HG03159 (cell line): ENCODE data around the gene GLDC.
"Not testable (repeated sequence)": the region's sequence is repeated elsewhere in the genome, so short reads cannot be mapped to it uniquely, and the experiment has no call there.

Source experiments
- ATAC-seq: cut with Tn5 transposase; IDR thresholded peaks from one replicate; pipeline ENCODE4 v1.9.1; 2021; ENCODE audit warnings: mild to moderate bottlenecking, moderate library complexity; ENCODE audit not compliant: unreplicated experiment

Gene GLDC

DNA sequence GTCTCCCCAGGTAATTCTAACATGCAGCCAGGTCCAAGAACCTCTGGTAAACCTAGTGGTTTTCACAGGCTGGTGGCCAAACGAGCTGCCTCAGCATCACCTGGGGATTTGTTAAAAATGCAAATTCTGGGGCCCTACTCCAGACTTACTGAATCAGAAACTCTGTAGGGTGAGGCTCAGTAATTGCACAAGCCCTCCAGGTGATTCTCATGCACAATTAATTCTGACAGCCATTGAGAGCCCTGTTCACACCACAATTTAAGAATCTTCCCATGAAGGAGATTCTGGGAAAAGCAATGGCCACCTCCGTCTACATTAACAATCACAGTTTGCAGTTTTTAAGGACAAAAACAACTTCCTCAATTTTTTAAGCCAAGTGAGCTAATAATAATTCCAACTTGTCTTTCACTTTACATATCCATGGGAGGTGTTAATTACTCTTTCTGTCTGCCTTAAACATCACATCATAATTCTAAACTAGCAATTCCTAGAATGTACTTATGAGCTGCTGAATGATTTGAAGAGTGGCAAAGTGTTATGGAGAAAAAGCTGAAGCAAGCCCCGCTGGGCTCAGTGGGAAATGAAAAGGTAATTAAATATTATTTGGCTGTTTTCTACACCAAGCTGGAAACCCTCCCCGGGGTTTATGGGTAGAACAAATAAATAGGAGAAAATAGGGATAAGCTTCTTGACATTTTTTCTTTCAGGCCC is 70.0 kb downstream of the GLDC start:
- peak; percentile 96 for ATAC-seq

DNA sequence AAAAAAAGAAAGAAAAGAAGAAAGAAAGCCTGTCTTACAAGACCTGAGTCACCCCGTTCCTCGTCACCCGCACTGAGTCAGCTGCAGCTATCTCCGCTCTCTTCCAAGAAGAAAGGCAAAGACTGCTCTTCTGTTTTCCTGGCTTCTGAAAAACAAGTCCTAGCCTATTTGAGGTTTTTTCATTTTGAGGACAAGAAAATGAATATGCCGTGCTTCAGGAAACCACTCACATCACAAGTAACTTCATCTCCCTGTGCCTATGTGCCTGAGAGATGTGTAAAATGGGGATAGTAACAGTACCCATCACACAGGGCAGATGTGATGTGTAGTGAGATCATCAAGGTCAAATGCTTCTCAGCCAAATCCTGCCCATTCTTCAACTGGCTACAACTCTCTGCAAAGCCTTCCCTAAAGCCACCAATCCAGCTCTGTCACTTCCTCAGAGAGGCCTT is 78.4 kb downstream of the GLDC start:
- no peak for ATAC-seq

DNA sequence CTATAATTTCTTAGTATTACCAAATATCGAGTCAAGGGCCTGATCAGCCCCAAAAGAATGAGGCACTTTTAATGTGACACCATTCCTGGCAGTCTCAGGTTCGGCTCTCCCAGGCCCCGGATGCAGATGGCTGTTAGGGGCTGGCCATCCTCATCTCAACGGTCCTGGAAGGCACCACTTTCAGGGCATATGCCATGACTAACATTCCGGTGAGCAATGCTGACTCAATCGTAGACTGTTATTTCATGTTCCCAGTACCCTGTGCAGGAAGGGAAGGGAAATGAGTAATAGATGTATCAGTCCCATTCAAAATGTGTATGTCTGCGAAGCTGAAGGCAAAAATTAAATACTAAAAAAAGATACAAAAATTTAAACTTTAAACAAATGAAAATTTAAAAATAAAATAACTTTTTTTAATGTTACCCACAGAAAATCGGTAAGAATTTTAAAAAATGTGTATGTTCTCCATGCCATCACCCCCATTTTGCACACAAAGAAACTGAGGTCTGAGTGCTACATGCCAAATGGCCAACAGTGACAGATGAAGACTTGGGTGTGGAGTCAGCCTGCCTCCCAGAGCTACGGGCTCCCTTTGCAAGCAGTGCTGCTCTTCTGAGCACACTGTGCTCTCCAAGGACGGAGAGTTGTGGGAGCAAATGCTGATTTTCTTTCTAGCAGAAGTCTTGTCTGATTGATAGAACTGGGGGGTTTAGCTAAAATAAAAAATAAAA is 79.0 kb downstream of the GLDC start:
- ATAC-seq, result no peak

DNA sequence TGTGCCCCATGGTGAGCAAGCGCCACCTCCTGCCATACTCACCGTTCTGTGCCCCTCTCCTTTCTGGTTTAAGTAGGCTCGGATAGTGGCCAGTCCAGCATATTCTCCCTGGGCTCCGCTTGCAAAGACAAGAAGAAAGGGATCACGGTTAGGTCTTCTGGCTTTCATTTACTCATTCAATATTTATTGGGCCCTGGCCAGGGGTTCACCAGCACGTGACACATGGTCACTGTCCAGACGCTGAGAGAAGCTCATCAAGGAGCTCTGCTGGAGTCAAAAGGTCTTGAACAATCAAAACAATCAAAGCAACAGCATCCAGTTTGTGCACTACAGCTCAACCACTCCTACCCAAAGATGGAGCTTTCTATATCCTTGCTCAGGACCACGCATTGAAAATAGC is 80.2 kb downstream of the GLDC start:
- ATAC-seq, result no peak

DNA sequence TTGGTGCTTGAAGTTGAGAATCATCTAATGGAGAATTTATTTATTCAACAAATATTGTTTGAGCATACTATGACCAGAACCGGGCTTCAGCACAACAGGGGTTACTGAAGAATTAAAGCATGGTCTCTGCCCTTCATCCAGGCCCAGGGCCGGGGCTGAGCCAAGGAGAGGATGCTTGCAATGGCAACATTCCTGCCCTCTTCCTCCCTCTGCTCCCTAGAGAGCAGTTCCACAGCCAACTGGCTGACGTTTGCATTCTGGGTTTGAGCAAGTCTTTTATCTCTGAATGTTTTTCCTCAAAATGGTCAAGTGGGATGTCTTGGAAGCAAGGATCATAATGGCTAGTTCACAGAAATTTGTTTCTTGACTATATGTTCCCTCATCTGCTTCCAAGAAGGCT is 80.7 kb downstream of the GLDC start:
- ATAC-seq, result no peak

DNA sequence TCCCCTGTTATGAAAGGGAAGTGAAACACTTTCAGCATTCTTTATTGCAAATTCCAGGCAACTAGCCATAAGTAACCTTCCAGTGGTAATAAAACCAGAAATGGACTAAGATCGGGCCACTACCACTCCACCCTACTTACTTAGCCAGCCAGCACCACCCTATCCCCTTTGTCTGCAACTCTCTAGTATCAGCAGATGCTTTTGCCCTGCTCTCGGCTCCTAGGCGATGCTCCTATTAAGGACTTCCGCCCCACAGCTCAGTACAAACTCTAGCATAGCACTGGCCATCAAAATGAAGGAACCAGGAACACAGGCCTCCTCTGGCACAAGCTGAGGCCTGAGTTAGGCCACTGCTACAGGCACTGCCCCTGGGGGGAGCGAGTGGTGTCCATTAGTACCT is 81.2 kb downstream of the GLDC start:
- no peak for ATAC-seq

DNA sequence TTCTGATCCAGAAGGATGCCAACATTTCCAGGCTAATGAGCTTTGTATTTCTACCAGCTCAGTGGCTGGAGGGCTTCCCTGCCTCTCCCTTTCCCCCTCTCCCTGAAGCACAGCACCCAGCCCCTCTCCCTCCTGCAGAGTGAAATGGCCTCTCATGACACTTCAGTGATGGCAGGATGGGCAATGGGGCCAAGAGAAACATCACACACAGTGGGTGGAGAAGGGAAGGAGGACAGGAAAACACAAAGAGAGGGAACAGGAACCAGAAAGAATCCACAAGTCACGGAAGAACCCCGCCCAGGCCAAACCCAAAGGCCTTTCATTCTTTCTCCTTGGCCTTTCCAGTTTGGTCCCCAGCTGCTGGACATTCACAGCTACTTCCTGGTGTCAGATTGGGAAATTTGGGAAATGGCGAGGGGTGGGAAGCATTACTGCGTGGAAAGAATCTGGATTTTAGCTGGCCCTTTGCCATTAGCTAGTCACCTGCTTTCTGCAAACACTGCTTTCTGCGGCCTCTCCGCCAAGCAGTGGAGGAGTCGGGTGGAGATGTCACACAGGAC is 82.6 kb downstream of the GLDC start:
- ATAC-seq, result no peak

DNA sequence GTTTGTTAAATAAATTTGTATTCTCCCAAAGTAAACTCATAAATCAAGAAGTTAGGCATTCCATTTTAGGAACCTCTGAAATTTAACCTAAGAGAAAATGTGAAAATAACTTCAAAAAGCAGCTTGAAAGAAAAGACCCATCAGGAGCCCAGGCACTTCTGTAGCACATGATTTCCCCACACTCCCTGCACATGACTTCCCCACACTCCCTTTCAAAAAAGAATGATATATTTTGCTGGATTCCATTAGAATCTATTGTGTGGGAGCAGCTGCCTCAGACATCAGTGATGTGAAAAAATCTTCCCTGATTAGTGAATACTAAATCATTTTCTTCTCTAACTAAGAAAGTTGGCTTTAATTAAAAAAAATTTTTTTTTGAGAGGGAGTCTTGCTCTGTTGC is 83.3 kb downstream of the GLDC start:
- no peak for ATAC-seq

DNA sequence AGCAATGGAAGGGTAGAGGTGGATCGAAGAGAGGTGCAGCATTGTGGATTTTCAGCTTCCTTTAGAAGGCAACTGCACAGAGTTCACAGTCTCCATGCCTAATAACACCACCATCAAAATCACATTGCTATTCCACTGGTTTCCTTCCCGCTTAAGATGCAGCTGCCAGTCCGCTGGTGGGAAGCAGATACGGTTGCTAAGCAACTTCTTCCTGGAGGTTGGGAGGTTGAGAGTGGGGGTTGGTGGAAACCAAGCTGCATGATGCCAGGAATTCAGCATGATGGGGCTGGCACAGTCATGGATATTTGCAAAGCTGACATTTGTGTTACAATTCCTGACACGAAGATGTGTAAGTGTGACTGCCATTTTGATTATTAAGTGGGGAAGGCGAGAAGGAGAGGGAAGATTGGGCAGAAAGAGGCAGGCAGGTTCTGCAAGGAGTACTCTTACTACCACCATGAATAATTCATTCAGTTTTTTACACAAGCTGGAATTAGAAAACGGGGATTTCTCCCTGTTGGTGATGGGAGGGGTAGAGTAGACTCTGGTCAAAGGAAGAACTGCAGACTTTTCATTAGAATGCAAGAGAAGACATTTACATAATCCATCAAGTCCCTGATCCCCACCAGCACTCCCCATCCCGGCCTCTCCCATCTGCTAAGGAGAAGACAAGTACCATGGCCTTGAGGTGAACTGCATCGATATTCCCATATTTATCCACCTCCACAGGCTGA is 87.5 kb downstream of the GLDC start:
- no peak for ATAC-seq

DNA sequence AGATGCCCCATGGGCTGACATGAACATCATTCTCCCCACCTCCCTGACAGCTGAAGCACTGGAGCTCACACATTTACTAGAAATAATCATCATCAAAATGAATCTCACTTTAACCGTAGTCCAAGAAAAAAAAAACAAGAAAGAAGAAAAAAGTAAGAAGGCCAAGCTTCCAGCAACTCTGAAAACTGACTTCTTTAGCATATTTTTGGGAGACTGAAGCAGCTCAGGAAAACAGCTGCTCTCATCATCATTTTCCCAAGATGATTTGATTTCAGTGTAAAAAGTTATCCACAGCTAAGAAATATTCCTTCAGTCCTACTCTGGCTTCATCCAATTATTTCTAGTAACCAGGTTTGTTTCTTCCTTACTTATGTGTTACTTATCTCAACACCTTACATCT is 91.7 kb downstream of the GLDC start:
- ATAC-seq, result no peak

DNA sequence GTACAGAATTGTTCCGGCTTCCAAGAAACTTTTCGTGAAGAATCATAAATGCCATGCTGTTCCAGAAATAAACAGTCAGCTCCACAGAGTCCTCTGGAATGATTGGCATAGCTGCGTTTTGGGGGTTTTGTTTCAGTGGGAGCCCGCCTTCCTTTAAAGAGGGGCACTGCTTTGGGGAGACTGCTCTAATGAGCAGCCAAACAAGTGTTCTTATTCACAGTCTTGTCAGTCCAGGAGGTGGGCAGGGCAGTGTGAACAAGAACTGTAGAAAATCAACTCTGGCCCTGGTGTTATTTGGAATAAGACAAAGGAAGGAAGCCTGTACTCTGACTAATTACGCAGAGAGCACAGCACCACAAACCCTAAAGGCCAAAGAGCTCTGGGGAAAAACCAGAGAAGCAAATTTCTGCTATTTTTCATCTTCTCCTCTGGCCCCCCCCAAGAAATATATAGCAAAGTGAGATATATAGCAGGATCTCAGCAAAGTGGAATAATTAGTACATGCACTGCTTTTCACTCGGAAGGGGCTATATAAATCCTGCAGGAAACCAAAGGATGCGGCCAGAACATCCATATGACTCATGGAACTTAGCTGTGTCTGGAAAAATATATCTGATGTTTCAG is 92.9 kb downstream of the GLDC start:
- ATAC-seq, result no peak

DNA sequence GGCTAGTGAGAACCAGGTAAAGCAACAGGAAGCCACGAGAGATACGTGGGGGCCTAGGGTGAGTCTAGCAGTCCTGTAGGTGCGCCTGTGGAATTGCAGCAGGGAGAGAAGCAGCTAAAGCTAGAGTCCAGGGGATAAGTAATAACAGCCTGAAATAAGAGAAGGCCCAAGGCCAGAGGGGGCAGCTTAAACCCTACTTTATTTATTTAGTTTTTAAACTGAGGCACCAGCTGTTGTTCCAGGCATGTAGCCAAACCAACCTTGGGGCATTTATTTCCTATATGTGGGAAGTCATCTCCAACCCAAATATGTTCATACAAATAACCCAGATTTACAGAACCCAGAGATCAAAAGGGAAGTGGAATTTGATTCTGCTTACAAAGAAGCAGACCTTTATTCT is 93.5 kb downstream of the GLDC start:
- no peak for ATAC-seq

DNA sequence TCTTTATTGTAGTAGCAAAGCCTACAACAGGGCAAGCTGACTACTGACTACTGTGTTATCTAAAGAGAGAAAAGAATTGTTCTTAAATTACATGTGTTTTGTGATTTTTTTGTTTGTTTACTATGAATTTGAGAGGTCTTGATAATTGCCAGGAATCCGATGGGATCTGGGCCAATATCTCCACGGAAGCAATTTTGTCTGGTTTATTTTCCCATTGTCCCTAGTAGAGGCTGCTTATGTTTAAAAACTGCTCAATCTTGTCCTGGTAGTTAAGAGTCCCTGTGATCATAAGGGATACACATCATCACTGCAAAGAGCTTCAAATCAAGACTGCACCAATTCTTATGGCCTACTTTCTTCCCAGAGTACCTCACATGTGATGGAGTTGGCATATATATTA is 94.4 kb downstream of the GLDC start:
- no peak for ATAC-seq

DNA sequence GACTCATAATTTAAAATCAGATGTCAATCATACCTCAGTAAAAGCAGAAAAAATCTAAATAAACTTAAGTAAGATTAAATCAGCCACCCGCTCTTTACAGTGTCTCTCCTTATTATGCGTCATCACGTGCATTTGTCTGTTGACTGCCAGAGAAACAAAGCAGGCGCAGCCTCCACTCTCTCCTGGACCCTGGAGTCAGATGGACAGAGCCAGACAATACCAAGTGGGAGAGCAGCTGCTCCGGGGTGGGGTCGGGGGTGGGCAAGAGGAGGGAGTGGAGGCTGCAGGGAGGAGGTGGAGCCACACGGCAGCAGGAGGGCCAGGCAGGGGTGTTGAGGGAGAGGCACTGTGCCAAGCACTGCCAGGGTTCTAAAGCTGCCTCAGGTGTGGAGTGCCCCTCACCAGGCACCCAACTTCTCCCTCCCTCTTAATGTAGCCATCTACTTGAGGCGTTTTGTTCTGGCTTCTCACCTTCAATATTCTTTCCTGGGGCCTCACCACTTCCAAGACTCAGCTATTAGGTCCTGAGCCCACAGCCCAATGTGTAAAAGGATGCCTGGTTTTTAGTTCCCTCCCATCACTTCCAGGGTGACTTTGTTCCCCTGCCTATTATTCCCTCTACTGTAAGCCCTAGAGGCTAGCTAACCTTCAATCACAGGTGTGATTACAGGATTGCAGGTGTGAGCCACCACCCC is 96.3 kb downstream of the GLDC start:
- ATAC-seq, result no peak

DNA sequence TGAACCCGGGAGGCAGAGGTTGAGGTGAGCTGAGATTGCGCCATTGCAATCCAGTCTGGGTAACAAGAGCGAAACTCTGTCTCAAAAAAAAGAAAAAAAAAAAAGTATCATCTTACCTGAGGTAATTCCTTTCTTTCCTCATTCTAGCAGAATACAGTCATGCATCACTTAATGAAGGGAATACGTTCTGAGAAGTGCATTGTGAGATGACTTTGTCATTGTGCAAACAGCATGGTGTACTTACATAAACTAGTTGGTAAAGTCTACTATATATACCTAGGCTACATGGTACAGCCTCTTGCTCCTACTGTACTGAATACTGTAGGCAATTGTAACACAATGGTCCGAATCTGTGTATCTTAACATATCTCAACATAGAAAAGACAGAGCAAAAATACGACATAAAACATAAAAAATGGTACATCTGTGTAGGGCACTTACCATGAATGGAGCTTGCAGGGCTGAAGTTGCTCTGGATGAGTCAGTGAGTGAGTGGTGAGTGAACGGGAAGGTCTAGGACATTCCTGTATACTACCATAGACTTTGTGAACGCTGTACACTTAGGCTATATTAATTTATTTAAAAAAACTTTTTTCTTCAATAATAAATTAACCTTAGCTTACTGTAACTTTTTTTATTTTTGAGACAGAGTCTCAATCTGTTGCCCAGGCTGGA is 100.4 kb downstream of the GLDC start:
- ATAC-seq, result no peak

DNA sequence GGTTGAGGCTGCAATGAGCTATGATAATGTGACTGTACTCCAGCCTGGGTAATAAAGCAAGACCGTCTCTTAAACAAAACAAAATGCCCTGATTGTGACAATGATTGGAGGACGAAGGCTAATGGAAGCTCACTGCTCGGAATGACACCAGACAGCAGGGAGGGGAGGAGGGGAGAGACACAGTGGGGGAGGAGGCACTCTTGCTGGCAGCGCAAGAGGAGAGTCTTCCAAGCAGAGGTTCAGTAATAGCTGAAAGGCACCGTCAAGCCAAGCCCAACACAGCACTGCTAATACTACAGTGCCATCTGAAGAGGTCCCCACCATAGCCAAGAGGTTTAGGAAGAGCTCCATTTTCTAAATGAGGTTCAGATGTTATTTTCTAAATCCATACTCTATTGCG is 102.3 kb downstream of the GLDC start:
- no peak for ATAC-seq

DNA sequence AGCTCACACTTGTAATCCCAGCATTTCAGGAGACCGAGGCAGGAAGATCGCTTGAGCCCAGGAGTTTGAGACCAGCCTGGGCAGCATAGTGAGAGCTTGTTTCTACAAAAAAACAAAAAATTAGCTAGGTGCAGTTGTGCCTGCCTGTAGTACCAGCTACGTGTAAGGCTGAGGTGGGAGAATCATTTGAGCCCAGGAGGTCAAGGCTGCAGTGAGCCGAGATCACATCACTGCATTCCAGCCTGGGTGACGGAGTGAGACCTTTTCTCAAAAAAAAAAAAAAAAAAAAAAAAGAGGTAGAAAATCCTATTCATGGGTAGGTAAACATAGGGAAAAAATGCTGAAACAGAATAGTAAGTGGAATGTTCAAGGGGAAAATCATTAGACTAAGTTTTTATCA is 102.9 kb downstream of the GLDC start:
- not testable (repeated sequence) for ATAC-seq

DNA sequence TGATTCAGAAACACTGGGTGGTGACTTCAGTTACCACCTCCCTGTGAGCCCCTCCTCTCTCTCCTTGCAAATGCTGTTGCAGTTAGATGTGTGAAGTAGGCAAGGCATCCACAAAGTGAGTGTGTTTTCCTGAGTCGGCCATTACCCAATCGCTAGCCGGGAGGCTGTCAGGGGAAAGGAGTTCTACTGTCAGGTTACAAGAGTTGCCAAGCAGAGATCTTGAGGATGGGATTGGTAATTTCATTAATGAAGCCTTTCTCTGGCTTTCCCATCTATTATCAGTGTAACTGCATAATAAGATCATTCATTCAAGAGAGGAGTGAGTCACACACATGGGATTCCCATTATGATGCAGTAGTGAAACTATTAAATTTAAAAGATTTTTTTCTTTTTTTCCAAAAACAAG is 106.9 kb downstream of the GLDC start:
- ATAC-seq, result no peak

DNA sequence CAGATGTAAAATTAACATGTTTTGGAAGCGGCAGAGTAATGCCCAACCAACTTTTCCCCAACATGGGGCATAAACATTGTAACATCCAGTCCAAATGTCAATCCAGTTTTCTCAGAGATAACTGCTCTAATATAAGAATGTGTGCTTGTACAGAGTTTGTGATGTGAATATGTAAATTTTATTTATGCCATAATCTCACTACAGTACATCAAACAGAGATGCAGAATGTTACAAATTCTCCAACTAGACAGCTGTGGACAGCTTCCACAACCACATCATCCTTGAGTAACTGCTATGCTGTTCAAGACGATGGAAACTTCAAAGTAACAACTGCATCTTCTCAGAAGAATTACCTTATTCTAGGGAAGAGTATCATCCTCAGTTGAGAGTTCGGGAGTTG is 109.9 kb downstream of the GLDC start:
- ATAC-seq, result no peak
